Measurements from ENCODE around the gene SPHK2. TPM values are rescaled to one million over a fixed set of nuclear protein-coding genes. Genes with fewer than 3 reads are reported as not detected.

Gene SPHK2
- total RNA-seq, 2 experiments from 2014 or later, result 27.7 to 29.5 TPM

GRCh38 chr19:48608798-48609263 lies 10.5 kb upstream of the SPHK2 start:
- no peaks in the 10 kb centered on the region for H3K9me3 Mint-ChIP-seq
- ChIA-PET POLR2A (interaction anchor here (1.0 to 6.0 kb wide), 5 partner anchors 9 to 114 kb away, joined by 3 to 51 read pairs (median 3); partner anchors contain the start of genes RPL18 and SPHK2), CTCF (interaction anchor here (0.6 to 3.0 kb wide), 15 partner anchors 8 to 1315 kb away, joined by 3 to 41 read pairs (median 6); partner anchors contain the start of genes KDELR1, RPL18 and SPHK2)
- H3K27me3 Mint-ChIP-seq, result no peaks in the 10 kb centered on the region
- no peak overlapping the region for H3K4me3 Mint-ChIP-seq
- peak overlapping the region; percentile 19 for H3K27ac Mint-ChIP-seq
- H3K4me1 Mint-ChIP-seq, result peaks cover 4% of the 10 kb centered on the region
- H3K36me3 Mint-ChIP-seq (ENCODE audit: low read depth), result peaks cover 3% of the 10 kb centered on the region
- DNase-seq, result peak; percentile 73

GRCh38 chr19:48609571-48610108 lies 9.7 kb upstream of the SPHK2 start:
- Mint-ChIP-seq H3K9me3 (no peaks in the 10 kb centered on the region), H3K27ac (no peak overlapping the region), H3K4me1 (peaks cover 6% of the 10 kb centered on the region), H3K27me3 (no peaks in the 10 kb centered on the region), H3K4me3 (no peak overlapping the region), H3K36me3 (ENCODE audit: low read depth) (peaks cover 8% of the 10 kb centered on the region)
- DNase-seq, result no peak
- ChIA-PET CTCF (interaction anchor here (1.1 to 3.0 kb wide), 9 partner anchors 9 to 218 kb away, joined by 3 to 41 read pairs (median 8); partner anchors contain the start of genes KDELR1, RPL18 and SPHK2), POLR2A (interaction anchor here (1.0 to 6.0 kb wide), 5 partner anchors 8 to 104 kb away, joined by 3 to 51 read pairs (median 4); partner anchors contain the start of genes RPL18 and SPHK2)

- Mint-ChIP-seq H3K27me3 (no peaks in the 10 kb centered on the region), H3K27ac (no peak overlapping the region), H3K9me3 (no peaks in the 10 kb centered on the region), H3K4me1 (peaks cover 24% of the 10 kb centered on the region), H3K4me3 (no peak overlapping the region), H3K36me3 (ENCODE audit: low read depth) (peaks cover 27% of the 10 kb centered on the region)
- ChIA-PET CTCF (interaction anchor here (1.1 to 1.8 kb wide), 3 partner anchors 23 to 230 kb away, joined by 3 to 5 read pairs (median 3); no protein-coding TSS in a partner anchor), POLR2A (no interaction called here)
- DNase-seq, result no peak
Observed at GRCh38 chr19:48611872-48612271, 7.4 kb upstream of the SPHK2 start.

- Mint-ChIP-seq H3K27me3 (no peaks in the 10 kb centered on the region), H3K4me3 (no peak overlapping the region), H3K36me3 (ENCODE audit: low read depth) (peaks cover 41% of the 10 kb centered on the region), H3K27ac (peak overlapping the region; percentile 50), H3K4me1 (peaks cover 33% of the 10 kb centered on the region), H3K9me3 (no peaks in the 10 kb centered on the region)
- POLR2A ChIA-PET, result interaction anchor here (1.3 to 1.7 kb wide), 2 partner anchors 8 to 12 kb away, joined by 3 to 5 read pairs; no protein-coding TSS in a partner anchor
- CTCF ChIA-PET, result no interaction called here
- no peak for DNase-seq
Observed at GRCh38 chr19:48613024-48613851, 6.1 kb upstream of the SPHK2 start.

- ChIA-PET POLR2A (interaction anchor here (0.7 to 1.7 kb wide), 4 partner anchors 9 to 258 kb away, joined by 3 to 7 read pairs (median 4); partner anchors contain the start of gene PPP1R15A), CTCF (no interaction called here)
- no peak for DNase-seq
- Mint-ChIP-seq H3K27me3 (no peaks in the 10 kb centered on the region), H3K27ac (peak overlapping the region; percentile 50), H3K4me3 (no peak overlapping the region), H3K4me1 (peaks cover 31% of the 10 kb centered on the region), H3K9me3 (no peaks in the 10 kb centered on the region), H3K36me3 (ENCODE audit: low read depth) (peaks cover 48% of the 10 kb centered on the region)
Observed at GRCh38 chr19:48613852-48614435, 5.4 kb upstream of the SPHK2 start.

- no peak for DNase-seq
- POLR2A ChIA-PET, result interaction anchor here (0.7 to 1.7 kb wide), 4 partner anchors 9 to 258 kb away, joined by 3 to 7 read pairs (median 4); partner anchors contain the start of gene PPP1R15A
- Mint-ChIP-seq H3K4me1 (peaks cover 32% of the 10 kb centered on the region), H3K4me3 (peak within 1 kb of the TSS; percentile 24), H3K27me3 (no peaks in the 10 kb centered on the region), H3K27ac (peak within 1 kb of the TSS; percentile 97), H3K9me3 (no peaks in the 10 kb centered on the region), H3K36me3 (ENCODE audit: low read depth) (peaks cover 51% of the 10 kb centered on the region)
- CTCF ChIA-PET, result no interaction called here
Observed at GRCh38 chr19:48614436-48615230, 4.7 kb upstream of the SPHK2 start, which contains the start of gene FAM83E. Gene FAM83E (minus strand): TSS chr19:48615076. CDS start chr19:48613372, 1,704 bp downstream.

GRCh38 chr19:48615231-48616040 lies 3.9 kb upstream of the SPHK2 start:
- Mint-ChIP-seq H3K27ac (peak overlapping the region; percentile 35), H3K36me3 (ENCODE audit: low read depth) (peaks cover 54% of the 10 kb centered on the region), H3K4me3 (peak overlapping the region; percentile 24), H3K4me1 (peaks cover 40% of the 10 kb centered on the region), H3K27me3 (no peaks in the 10 kb centered on the region), H3K9me3 (no peaks in the 10 kb centered on the region)
- DNase-seq, result no peak
- POLR2A ChIA-PET, result interaction anchor here (0.9 to 4.7 kb wide), 5 partner anchors 8 to 251 kb away, joined by 3 to 51 read pairs (median 4); partner anchors contain the start of genes SPACA4, SYNGR4 and TMEM143
- CTCF ChIA-PET, result interaction anchor here (0.9 kb wide), 1 partner anchor 110 kb away, joined by 4 read pairs; no protein-coding TSS in a partner anchor

GRCh38 chr19:48616041-48616436 lies 3.3 kb upstream of the SPHK2 start:
- ChIA-PET POLR2A (interaction anchor here (0.6 to 4.7 kb wide), 11 partner anchors 8 to 360 kb away, joined by 3 to 51 read pairs (median 3); partner anchors contain the start of genes CARD8, DBP, SPACA4 and SYNGR4), CTCF (interaction anchor here (0.7 to 2.1 kb wide), 4 partner anchors 7 to 110 kb away, joined by 3 to 10 read pairs (median 4); no protein-coding TSS in a partner anchor)
- no peak for DNase-seq
- Mint-ChIP-seq H3K27ac (peak overlapping the region; percentile 97), H3K27me3 (no peaks in the 10 kb centered on the region), H3K9me3 (no peaks in the 10 kb centered on the region), H3K4me3 (peak overlapping the region; percentile 96), H3K4me1 (peaks cover 40% of the 10 kb centered on the region), H3K36me3 (ENCODE audit: low read depth) (peaks cover 54% of the 10 kb centered on the region)

- Mint-ChIP-seq H3K9me3 (no peaks in the 10 kb centered on the region), H3K27ac (peak overlapping the region; percentile 97), H3K4me3 (peak overlapping the region; percentile 96), H3K36me3 (ENCODE audit: low read depth) (peaks cover 57% of the 10 kb centered on the region), H3K27me3 (no peaks in the 10 kb centered on the region), H3K4me1 (peaks cover 42% of the 10 kb centered on the region)
- CTCF ChIA-PET, result interaction anchor here (0.7 to 2.1 kb wide), 4 partner anchors 8 to 111 kb away, joined by 3 to 10 read pairs (median 6); no protein-coding TSS in a partner anchor
- POLR2A ChIA-PET, result interaction anchor here (0.6 to 4.7 kb wide), 14 partner anchors 9 to 361 kb away, joined by 3 to 51 read pairs (median 4); partner anchors contain the start of genes CARD8, DBP, SPACA4 and SYNGR4
- DNase-seq, result peak; percentile 20
Observed at GRCh38 chr19:48616491-48617056, 2.7 kb upstream of the SPHK2 start.

- H3K36me3 Mint-ChIP-seq (ENCODE audit: low read depth), result peaks cover 61% of the 10 kb centered on the region
Observed at GRCh38 chr19:48617146-48617937, 2.0 kb upstream of the SPHK2 start.

More at GRCh38 chr19:48617146-48617937, 2.0 kb upstream of the SPHK2 start:
- POLR2A ChIA-PET, result interaction anchor here (0.6 to 4.7 kb wide), 16 partner anchors 10 to 361 kb away, joined by 3 to 51 read pairs (median 4); partner anchors contain the start of genes CA11, CARD8, DBP and SPACA4
- no peak for DNase-seq
- Mint-ChIP-seq H3K27me3 (no peaks in the 10 kb centered on the region), H3K9me3 (no peaks in the 10 kb centered on the region), H3K27ac (peak overlapping the region; percentile 97), H3K4me3 (peak overlapping the region; percentile 96), H3K4me1 (peaks cover 46% of the 10 kb centered on the region)
- CTCF ChIA-PET, result interaction anchor here (1.2 to 2.1 kb wide), 4 partner anchors 9 to 28 kb away, joined by 3 to 10 read pairs (median 6); no protein-coding TSS in a partner anchor
